SK-N-SH treated with all-trans-retinoic acid at 6 μM for 48 hours (cell line): ENCODE data around the gene PHETA1.
"Not testable (repeated sequence)": the region's sequence is repeated elsewhere in the genome, so short reads cannot be mapped to it uniquely, and the experiment has no call there.

Experiments
- ATAC-seq: fragments of 200-7000 bp; cut with Tn5 transposase; 3 replicates; pipeline ENCODE4 v1.9.1; 2020; ENCODE audit warnings: mild to moderate bottlenecking, moderate library complexity
- ARNTL ChIP-seq: fragments of 450-650 bp; formaldehyde crosslinking; IDR thresholded peaks from 2 replicates; pipeline ENCODE4 v1.5.0; 2020; ENCODE audit warnings: low read depth, mild to moderate bottlenecking, moderate library complexity, borderline replicate concordance
- CREB5 ChIP-seq: fragments of 250-450 bp; sonication (Bioruptor Pico); IDR thresholded peaks from 2 replicates; pipeline ENCODE4 v1.5.1; 2020; ENCODE audit warnings: low read depth, mild to moderate bottlenecking, moderate library complexity
- CSRNP3 ChIP-seq: fragments of 250-450 bp; sonication (Bioruptor Pico); IDR thresholded peaks from 2 replicates; pipeline ENCODE4 v1.5.1; 2021; ENCODE audit warnings: mild to moderate bottlenecking, moderate library complexity
- ESRRG ChIP-seq: fragments of 250-450 bp; sonication (Bioruptor Pico); IDR thresholded peaks from 2 replicates; pipeline ENCODE4 v1.6.1; 2021; ENCODE audit warnings: mild to moderate bottlenecking
- GLIS3 ChIP-seq: fragments of 250-450 bp; sonication (Bioruptor Pico); IDR thresholded peaks from 2 replicates; pipeline ENCODE4 v1.5.0; 2020; ENCODE audit warnings: mild to moderate bottlenecking, moderate library complexity
- ISL1 ChIP-seq: fragments of 250-450 bp; sonication (Bioruptor Pico); IDR thresholded peaks from 2 replicates; pipeline ENCODE4 v2.1.2; 2022; ENCODE audit warnings: mild to moderate bottlenecking, moderate library complexity
- OSR1 ChIP-seq: fragments of 250-450 bp; sonication (Bioruptor Pico); IDR thresholded peaks from 2 replicates; pipeline ENCODE4 v1.8.0; 2022; ENCODE audit warnings: moderate library complexity, mild to moderate bottlenecking, inconsistent platforms
- PATZ1 ChIP-seq: fragments of 250-450 bp; sonication (Bioruptor Pico); IDR thresholded peaks from 2 replicates; pipeline ENCODE4 v1.8.0; 2020; ENCODE audit warnings: mild to moderate bottlenecking, moderate library complexity, borderline replicate concordance
- POU6F1 ChIP-seq: fragments of 250-450 bp; sonication (Bioruptor Pico); IDR thresholded peaks from 2 replicates; pipeline ENCODE4 v1.8.0; 2021; ENCODE audit warnings: low read depth, mild to moderate bottlenecking, moderate library complexity, borderline replicate concordance
- PPARA ChIP-seq: fragments of 250-450 bp; sonication (Bioruptor Pico); IDR thresholded peaks from 2 replicates; pipeline ENCODE4 v1.5.0; 2020; ENCODE audit warnings: mild to moderate bottlenecking, borderline replicate concordance
- RARB ChIP-seq: fragments of 250-450 bp; sonication (Bioruptor Pico); IDR thresholded peaks from 2 replicates; pipeline ENCODE4 v1.8.0; 2021; ENCODE audit warnings: mild to moderate bottlenecking, moderate library complexity
- SNAI2 ChIP-seq: fragments of 250-450 bp; sonication (Bioruptor Pico); IDR thresholded peaks from 2 replicates; pipeline ENCODE4 v1.5.0; 2020; ENCODE audit warnings: mild to moderate bottlenecking, moderate library complexity
- TCF4 ChIP-seq: fragments of 250-450 bp; sonication (Bioruptor Pico); IDR thresholded peaks from 2 replicates; pipeline ENCODE4 v1.8.0; 2021; ENCODE audit warnings: mild to moderate bottlenecking, moderate library complexity, borderline replicate concordance
- TOX ChIP-seq: fragments of 250-450 bp; sonication (Bioruptor Pico); IDR thresholded peaks from 2 replicates; pipeline ENCODE4 v1.8.0; 2021; ENCODE audit warnings: mild to moderate bottlenecking, moderate library complexity, borderline replicate concordance
- TSHZ2 ChIP-seq: fragments of 250-450 bp; sonication (Bioruptor Pico); IDR thresholded peaks from 2 replicates; pipeline ENCODE4 v1.5.0; 2020; ENCODE audit warnings: mild to moderate bottlenecking, moderate library complexity
- ZC3H10 ChIP-seq: fragments of 250-450 bp; sonication (Bioruptor Pico); IDR thresholded peaks from 2 replicates; pipeline ENCODE4 v1.5.1; 2021; ENCODE audit warnings: mild to moderate bottlenecking, moderate library complexity
- ZFP3 ChIP-seq: fragments of 250-450 bp; sonication (Bioruptor Pico); IDR thresholded peaks from 2 replicates; pipeline ENCODE4 v1.5.0; 2020; ENCODE audit warnings: mild to moderate bottlenecking, moderate library complexity
- ZFP30 ChIP-seq: fragments of 450-650 bp; formaldehyde crosslinking; IDR thresholded peaks from 2 replicates; pipeline ENCODE4 v1.5.0; 2022; ENCODE audit warnings: mild to moderate bottlenecking, moderate library complexity
- ZNF565 ChIP-seq: fragments of 450-650 bp; formaldehyde crosslinking; conservative IDR thresholded peaks from 2 replicates; pipeline ENCODE4 v1.5.0; 2020; ENCODE audit warnings: low read depth, mild to moderate bottlenecking, moderate library complexity
- ZNF70 ChIP-seq: fragments of 450-650 bp; formaldehyde crosslinking; IDR thresholded peaks from 2 replicates; pipeline ENCODE4 v1.5.0; 2020; ENCODE audit warnings: mild to moderate bottlenecking, moderate library complexity
- ZNF8 ChIP-seq: fragments of 450-650 bp; formaldehyde crosslinking; IDR thresholded peaks from 2 replicates; pipeline ENCODE4 v1.5.0; 2020; ENCODE audit warnings: mild to moderate bottlenecking, moderate library complexity

The PHETA1 gene

GRCh38 chr12:111342376-111342775 lies 26.5 kb downstream of the PHETA1 start:
- TF ChIP-seq GLIS3 (CRISPR knock-in tag) (no peak), OSR1 (CRISPR knock-in tag) (no peak), CSRNP3 (no peak), TCF4 (CRISPR knock-in tag) (no peak), ZNF70 (CRISPR knock-in tag) (no peak), ZFP30 (no peak), ZFP3 (CRISPR knock-in tag) (no peak), RARB (CRISPR knock-in tag) (no peak), ZC3H10 (CRISPR knock-in tag) (no peak), ARNTL (CRISPR knock-in tag) (no peak)
- ATAC-seq, result no peak

GRCh38 chr12:111341426-111342065 lies 27.3 kb downstream of the PHETA1 start:
- no peak for ATAC-seq
- no peak for TF ChIP-seq PATZ1 (CRISPR knock-in tag)
- TF ChIP-seq ESRRG, result no peak
- TF ChIP-seq TOX (CRISPR knock-in tag), result no peak
- no peak for TF ChIP-seq PPARA (CRISPR knock-in tag)
- TF ChIP-seq ISL1 (CRISPR knock-in tag), result no peak
- no peak for TF ChIP-seq CSRNP3
- TF ChIP-seq ZNF8 (CRISPR knock-in tag), result no peak
- TF ChIP-seq CREB5 (CRISPR knock-in tag), result no peak
- TF ChIP-seq ZNF565, result no peak
- TF ChIP-seq SNAI2 (CRISPR knock-in tag), result no peak
- no peak for TF ChIP-seq OSR1 (CRISPR knock-in tag)
- TF ChIP-seq RARB (CRISPR knock-in tag), result no peak
- TF ChIP-seq POU6F1, result no peak
- no peak for TF ChIP-seq TSHZ2
- TF ChIP-seq ZC3H10 (CRISPR knock-in tag), result no peak
- TF ChIP-seq TCF4 (CRISPR knock-in tag), result no peak
- TF ChIP-seq ZFP3 (CRISPR knock-in tag), result no peak
- no peak for TF ChIP-seq ZFP30
- TF ChIP-seq, all 23 proteins: peak for 0

GRCh38 chr12:111340680-111341079 lies 28.2 kb downstream of the PHETA1 start:
- ATAC-seq, result not testable (repeated sequence)
